HG02623 (cell line): ENCODE data around the gene TTLL7.

Experiments
- ATAC-seq: cut with Tn5 transposase; IDR thresholded peaks from one replicate; pipeline ENCODE4 v1.9.1; 2021; ENCODE audit warnings: moderate library complexity; ENCODE audit not compliant: unreplicated experiment

The TTLL7 gene

DNA sequence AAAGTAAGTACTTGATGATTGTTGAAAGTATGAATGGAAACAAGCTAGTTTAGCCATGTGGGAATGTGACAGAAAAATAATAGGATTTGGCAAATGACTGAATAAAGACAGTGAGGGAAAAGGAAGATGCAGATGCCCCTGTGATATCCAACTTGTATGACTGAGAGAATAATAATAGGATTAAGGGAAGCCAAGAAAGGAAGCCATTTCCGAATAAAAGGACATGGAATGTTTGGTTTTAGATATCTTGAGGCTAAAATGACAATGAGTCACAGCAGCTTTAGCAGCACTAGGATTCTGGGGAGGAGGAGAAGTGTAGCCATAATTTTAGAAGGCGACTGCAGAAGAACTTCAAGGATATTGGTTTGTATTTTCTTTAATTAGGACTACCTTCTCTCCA is 109.2 kb downstream of the TTLL7 start:
- no peak for ATAC-seq

DNA sequence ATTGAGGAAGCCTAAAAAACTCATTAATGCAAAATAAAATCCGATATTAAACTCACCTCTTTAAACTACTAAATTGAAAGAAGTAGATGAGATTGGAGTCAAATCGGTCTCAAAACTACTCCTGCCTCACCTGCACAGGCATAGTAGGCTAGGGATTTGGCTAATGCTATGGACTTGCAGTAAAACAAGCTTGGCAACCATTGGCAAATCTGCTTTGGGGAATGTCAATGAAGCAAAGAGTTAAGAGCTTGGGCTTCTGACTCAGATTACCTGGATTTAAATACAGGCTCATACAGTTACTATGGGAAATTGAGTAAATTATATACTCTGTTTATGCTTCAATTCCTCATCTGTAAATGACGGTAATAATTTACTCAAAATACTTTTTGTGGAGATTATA is 111.4 kb downstream of the TTLL7 start:
- ATAC-seq, result no peak

DNA sequence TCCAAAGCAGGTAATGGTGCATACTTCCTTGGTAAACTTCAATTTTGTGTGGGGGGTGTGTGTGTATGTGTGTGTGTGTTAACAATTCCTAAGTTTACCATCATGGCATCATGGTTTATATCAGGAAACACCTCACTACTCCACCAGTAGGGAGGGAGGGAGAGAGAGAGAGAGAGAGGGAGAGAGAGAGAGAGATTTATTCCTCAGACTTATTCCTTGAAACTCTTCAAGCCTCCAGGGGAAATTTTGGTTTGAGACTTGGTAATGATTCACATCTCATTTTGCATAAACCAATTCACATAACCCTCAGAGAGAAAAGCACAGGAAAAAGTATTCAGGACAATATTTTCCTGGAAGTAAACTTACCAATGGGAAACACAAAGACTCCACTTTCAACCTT is 115.0 kb downstream of the TTLL7 start:
- no peak for ATAC-seq

DNA sequence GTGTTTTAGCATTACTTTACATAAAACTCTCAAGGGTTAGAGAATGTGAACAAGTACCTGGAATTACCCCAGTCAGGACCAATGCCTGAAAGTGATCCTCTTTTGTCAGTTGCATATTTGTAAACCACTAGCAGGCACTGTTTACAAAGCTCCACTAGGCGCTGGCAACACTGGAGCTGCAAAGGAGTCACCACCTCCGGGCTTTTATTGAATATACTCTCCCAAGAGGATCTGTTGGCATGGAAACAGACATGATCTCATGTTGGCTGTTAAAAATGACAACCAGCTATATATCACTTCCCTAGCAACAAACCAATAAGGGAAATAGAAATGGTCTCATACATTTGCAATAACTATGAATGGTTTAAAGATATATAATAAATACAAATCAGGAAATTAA is 116.0 kb downstream of the TTLL7 start:
- ATAC-seq, result no peak

DNA sequence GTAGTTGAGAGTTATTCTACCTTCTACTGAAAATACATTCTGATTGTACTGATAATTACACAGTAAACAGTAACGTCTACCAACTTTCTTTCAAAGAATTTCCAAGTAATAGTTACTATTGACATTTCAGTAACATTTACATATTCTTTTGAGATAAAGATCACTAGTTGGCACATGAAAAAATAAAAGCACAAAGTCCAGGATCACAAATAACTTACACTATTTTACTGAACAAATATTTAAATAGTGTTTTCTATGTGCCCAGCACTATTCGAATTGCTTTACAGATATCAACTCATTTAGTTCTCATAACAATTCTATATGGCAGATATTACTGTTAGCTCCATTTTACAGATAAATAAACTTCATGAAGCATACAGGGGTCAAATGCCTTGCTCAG is 126.4 kb downstream of the TTLL7 start:
- ATAC-seq, result no peak

DNA sequence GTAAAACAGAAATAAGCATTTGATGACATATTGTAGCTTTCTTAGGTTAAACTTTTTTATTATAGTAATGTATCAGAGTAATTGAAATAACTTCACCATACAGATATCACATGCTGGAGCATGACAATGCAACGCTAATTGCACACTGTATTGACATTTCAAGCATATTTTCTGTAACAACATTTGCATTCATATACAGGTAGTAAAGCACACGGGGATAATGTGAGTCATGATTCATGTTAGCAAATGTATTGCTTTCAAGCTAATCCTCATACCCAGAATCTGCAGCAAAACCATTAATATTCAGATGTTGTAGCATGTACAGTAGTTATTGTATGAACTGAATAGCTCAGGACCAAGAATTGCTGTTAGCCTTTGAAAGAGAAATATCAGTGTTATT is 133.9 kb downstream of the TTLL7 start:
- ATAC-seq, result no peak

DNA sequence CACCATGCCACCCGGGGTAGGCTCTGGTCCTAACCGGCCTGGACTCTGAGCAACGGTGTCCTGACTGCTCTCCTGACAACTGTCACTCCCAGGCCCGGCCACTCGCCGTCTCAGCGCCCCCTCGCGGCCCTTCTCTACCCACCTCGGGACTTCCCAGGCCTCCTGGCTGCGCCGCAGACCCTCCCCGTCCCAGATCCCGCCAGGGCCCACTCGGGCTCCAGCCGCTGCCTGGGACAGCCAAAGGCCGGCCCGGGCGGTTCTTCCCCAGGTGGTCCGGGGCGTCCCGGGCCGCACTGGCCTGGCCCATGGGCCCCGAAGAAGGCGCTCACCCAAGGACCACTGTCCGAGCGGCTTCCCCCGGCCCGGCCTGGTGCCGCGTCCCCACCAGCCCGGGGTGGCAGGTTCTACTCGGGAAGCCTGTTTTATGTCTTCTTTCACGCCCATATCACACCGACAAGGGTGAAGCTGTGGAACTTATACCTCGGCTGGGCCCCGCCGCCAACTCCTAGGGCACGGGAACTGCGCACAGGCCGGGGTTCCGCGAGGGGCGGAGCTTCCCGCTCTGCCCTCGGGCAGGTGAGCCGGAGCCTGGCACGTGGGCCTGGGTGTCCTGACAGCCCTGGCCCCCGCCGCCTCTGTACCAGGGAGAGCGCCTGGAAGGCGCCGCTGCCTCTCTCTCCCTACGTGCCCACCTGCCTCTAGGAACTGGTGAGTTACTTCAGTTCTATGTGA is 138.3 kb downstream of the TTLL7 start:
- ATAC-seq, result peak; percentile 91

DNA sequence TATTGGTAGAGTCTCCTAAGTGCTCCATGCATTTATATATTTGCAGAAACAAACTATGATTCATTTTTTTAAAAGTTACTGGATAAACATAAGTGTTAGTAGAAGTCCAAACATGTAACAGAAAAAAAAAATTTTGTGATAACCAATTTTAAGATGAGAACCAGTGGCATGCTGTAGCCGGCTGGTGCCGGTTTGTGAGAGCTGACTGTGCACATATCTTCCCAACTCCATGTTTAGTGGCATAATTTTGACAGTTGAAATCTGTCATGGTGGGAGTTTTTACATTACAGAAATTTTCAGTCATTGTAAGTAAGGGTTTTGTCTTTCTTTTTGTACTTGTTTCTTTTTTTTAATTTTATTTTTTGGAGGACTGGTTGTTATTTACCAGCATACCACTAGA is 141.2 kb downstream of the TTLL7 start:
- ATAC-seq, result no peak

DNA sequence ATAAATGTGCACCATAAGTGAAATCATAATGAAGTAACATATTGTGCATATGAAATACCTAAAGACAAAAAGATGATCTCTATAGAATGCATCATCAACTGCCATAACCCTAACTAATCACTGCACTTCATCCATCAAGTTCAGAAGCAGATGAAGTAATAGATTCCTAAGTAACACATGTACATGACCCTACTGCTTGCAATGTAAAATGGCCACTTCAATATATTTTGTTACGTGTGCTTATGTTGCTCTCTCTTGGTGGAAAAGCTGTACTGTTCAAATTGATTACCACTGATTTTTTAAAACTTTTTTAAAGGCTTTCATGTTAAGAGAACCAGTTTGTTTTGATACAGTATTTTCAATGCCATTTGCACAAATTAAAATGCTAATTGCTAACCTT is 141.8 kb downstream of the TTLL7 start:
- no peak for ATAC-seq

DNA sequence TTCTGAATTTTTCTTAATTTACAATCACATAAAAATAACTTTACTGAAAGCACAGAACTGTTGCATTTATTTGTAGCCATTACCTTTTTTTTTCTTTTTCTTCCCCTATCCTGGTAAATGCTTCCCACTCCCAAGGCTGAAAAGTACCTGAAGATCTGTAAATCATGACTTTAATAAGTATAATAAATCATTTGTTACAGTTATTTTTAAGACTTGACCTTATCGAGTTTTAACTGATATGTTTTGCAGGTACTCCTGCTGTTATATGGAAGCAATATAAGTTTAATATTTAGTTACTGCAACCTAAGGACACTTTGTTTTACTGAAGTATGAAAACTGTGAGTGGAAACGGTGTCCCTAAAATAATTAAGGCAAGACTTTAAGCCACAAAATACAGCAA is 142.6 kb downstream of the TTLL7 start:
- ATAC-seq, result no peak

DNA sequence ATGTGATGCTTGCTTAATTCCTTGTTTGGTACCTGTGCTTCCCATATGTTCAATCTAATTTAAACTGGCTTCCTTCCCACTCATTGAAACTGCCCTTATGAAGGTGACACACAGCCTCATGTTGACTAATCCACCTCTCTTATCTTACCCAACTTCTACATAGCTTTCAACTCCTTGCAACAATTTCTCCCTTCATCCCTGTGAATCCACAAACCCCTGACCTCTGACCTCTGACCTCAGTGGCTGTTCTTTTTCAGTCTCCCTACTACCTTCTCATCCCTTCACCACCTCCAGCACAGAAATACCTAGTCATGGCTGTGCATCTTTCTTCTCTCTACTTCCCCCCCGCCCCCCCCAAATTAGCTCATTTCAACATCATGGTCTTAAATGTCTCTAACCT is 144.5 kb downstream of the TTLL7 start:
- no peak for ATAC-seq

DNA sequence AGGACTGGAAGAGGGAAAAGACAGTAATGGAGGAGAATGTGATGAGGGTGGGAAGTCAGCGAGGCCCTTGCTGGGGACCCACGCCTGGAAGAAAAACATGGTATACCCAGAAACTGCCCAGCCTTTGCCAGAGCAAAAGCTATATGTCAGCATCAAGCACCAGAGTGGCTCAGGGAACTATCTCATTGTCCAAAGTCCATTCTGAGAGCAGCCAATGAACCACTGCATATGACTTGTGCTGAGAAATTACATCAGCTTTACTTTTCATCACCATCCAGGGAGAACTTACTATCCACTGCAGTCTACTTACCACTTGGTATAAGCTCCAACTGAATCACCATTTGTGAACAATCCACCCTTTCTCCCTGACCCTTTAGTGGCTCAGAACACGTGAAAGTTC is 148.1 kb downstream of the TTLL7 start:
- no peak for ATAC-seq

DNA sequence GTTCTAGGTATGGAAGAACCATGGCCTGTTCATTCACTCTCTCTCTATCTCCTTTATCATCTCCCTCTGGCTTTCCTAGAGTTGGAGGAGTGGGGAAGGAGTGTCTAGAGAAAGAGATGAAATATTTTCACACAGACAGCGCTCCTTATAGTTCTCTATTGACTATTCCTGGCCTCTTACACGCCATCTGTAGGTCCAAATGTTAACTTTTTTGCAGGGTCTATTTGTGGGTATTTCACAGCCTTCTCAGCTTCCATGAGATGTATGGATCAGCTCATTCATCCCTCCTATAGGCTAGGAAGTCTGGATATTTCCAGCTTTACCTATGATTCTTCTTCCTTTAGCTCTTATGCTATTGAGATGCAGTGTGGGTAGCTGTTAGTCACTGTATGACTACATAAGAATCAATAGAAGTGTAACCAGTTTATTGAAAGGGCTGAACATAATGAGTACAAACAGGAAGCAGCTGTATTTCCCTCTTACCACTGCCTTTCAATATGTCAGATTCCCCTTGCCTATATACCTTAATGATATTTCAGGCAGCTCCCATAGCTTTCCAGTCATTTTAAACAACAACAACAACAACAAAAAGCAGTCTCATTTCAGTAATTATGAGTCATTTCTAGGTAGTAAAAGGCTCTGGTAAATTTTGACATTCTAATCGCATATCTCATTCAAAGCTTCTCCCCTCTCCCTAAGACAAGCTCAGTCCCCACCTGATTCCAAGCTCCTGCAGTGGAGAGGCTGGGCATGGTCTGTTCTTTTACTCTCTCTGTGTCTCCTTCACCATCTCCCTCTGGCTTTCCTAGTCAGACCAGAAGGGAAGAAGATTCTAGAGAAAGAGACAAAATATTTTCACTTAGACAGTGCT is 149.5 kb downstream of the TTLL7 start:
- ATAC-seq, result no peak

DNA sequence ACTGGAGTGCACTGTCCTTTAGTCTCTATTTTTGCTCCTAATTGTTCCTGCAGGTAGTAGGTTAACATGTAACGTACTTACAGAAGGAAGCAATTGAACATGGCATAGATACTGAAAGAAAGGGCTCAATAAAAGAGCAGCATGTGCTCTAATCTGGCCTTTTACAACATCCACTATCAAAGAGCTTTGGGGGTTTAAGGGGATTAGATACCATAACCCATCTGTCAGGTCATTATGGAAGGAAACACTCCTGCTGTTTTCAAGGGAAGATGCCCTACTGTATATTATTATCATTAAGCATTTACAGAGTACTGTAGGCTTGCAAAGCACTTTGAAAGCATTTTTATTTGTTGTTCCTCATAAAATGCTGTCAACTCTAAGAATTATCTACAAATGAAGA is 152.8 kb downstream of the TTLL7 start:
- no peak for ATAC-seq

DNA sequence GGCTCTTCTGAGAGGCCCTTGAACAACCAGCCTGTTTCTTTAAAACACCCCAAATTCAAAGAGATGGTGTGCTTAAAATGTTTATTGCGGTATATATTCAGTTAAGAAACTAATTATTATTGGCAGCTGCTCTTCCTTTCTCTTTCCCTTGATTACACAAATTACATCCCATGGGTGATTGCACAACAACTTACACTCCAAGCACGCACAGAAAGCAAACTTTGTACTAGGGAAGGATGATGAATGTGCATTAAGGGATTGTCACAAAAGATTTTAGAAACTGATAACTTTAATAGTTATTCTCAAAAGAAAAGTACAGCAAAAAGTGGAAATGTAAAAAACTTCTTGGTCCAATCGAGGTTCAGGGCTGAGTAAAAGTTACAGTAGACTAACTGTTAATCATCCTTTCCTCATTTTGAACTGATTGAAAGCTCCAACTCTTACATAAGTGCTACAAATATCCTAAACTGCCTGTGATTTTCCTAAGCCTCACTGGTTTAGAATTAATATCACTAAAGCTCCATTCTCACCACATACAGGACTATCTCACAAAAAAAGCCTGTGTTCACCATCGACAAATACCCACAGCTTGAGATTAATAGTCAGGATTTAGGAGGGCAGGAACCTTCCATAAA is 153.4 kb downstream of the TTLL7 start:
- ATAC-seq, result no peak

DNA sequence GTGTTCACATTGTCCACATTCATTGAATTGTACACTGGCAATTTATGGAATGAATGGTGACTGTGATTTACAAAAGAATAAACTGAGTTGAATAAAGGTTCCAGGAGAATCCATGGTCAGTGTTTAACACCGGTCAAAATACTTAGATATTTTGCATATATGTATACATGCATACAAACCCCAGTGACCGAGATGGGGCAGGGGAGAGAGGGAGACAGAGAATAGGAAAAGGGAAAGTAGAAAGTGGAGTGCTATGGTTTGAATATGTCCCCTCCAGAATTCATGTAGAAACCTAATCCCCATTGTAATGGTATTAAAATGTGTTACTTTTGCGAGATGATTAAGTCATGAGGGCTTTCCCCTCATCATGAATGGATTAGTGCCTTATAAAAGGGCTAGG is 154.4 kb downstream of the TTLL7 start:
- no peak for ATAC-seq

DNA sequence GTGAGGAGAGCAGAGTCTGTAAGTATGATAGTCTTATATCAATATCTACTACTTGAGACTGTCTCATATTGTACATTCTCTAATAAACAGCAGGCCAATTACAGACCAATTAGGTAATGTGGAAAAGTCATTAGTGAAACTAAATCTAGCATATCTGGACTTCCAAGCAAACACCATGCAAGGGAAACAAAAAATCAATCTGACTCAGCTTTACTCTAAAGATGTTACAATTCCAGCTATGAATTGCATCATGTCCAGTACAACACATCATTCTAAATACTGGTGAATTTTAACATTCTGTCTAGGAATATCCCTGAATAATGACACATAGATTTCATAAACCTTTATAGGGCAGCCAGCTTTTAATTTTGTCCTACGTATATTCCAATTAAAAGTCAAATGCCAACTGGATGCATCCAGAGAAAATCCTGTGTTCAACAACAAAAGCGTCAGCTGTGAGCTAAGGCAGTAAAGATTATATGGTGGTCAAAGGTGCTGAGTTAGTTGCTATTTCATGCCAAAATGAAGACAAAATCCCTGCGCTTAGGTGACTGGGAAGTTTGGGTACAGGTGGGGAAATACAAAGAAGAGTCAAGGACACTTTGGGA is 159.3 kb downstream of the TTLL7 start:
- ATAC-seq, result no peak

DNA sequence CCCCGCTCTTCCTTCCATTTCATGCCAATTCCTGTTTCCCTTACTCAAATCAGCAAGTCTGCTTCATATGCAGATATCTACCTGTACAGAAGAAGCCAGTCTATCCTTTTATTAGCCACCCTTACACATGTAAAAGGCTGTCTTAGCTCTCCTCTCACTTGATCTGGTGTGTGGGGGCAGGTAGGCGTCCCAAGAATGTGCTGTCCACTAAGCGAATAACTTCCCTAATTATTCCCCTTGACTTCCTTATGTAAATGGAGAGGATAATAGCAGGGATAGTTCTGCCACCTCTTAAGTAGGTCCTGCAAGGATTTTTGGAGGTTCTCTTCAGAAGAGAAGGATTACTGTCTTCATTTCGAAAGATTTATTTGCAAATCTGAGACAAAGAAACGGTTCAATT is 160.4 kb downstream of the TTLL7 start:
- no peak for ATAC-seq

DNA sequence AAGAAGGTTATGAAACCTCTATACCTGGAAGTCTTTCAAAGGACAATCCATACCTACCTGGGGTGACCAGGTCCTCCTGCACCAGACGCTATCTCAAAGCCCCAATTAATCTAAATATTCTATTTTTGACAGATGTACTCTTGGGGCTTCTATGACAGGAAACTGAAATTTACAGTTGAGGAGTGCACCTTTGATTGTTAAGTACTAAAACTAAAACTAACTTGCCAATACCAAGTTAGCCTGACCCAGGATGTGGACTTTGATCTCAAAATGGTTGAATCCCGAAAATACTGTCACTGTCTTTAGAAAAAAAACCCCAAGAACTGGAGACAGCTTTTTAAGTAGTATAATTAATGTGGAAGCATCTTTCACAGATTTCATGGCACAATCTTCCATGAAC is 162.4 kb downstream of the TTLL7 start:
- no peak for ATAC-seq

DNA sequence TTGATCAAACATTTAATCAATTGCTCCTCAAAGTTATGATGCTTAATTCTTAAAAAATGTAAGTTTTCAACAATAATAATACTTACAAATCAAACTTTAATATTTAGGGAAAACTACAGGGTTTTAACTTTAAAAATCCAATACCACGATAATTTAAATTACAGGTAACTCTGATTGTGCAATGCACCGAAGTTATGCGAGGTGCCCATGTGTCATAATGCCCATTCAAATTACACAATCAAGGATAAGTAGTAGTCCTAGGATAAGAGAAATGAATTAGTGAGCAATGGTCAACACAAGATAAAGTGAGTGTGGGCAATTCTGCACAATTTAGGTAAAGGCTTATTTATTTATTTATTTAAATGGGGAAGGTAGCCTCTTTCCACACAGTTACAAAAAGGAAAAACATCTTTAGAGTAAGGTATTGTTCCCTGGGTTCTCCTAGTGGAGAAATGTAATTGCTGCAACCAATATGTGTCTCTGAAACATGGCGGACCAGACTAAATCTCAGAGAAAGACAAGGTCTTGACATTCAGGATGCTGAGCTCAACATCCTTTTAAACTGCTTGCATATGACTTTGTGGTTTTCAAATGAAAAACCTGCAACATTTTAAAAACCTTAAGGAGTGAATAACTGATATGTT is 164.2 kb downstream of the TTLL7 start:
- no peak for ATAC-seq

DNA sequence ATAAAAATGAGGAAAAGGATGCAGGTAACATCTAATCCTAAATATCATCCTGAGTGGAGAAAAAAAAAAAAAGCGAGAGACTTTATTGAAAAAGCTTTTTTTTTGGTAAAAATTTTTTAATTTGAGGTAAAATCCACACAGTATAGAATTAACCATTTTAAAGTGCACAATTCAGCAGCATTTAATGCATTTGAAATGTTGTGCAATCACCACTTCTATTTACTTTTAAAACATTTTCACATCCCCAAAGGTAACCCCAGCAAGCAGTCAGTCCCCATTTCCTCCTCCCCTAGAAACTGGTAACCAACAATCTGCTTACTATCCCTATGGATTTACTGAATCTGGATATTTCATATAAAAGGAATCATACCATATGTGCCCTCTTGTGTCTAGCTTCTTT is 166.7 kb downstream of the TTLL7 start:
- ATAC-seq, result no peak
